Gastroesophageal sphincter (tissue), 3 donors: ENCODE data around the gene CYSTM1.

Experiments
- EP300 ChIP-seq: sonication (generic); formaldehyde crosslinking; IDR thresholded peaks from one replicate; pipeline ENCODE4 v1.6.1; 2017; ENCODE audit warnings: antibody characterized with exemption, mild to moderate bottlenecking
- POLR2A ChIP-seq, 2 donors: fragments of 450-650 bp; IDR thresholded peaks; one replicate each; pipeline ENCODE4 v1.6.1; 2017; ENCODE audit warnings: antibody characterized with exemption in 2 of 2, mild to moderate bottlenecking in 2 of 2, moderate library complexity in 1 of 2
- POLR2AphosphoS5 ChIP-seq: sonication (generic); formaldehyde crosslinking; IDR thresholded peaks from one replicate; pipeline ENCODE4 v1.6.1; 2017; ENCODE audit warnings: antibody characterized with exemption
- TF ChIP-seq, protein P1 (sequence below), 4 experiments: fragments of 200-600 bp in 2 of 4; fragments of 450-650 bp in 2 of 4; sonication (generic) in 1 of 4; IDR thresholded peaks; one replicate each; pipeline ENCODE4 v1.5.1; 2017 to 2019; ENCODE audit warnings: antibody characterized with exemption in 4 of 4, mild to moderate bottlenecking in 2 of 4, moderate library complexity in 2 of 4

DNA sequence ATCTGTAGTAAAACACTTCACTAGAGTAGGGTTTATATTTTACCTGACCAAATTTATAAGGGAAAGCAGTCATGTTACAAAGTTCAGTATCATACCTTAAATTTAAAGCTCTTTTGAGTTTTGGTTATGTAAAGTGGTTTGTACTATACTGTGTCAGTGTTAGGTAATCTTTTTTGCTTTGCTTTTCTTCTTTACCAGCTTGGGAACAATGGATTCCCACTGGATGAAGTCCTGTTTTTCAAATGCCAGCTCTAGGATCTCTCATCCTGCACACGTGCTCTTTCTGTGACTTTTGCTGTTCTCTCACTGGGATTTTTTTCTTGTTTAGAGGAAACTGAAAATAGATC is 15.9 kb downstream of the CYSTM1 start:
- TF ChIP-seq, protein P1, sequence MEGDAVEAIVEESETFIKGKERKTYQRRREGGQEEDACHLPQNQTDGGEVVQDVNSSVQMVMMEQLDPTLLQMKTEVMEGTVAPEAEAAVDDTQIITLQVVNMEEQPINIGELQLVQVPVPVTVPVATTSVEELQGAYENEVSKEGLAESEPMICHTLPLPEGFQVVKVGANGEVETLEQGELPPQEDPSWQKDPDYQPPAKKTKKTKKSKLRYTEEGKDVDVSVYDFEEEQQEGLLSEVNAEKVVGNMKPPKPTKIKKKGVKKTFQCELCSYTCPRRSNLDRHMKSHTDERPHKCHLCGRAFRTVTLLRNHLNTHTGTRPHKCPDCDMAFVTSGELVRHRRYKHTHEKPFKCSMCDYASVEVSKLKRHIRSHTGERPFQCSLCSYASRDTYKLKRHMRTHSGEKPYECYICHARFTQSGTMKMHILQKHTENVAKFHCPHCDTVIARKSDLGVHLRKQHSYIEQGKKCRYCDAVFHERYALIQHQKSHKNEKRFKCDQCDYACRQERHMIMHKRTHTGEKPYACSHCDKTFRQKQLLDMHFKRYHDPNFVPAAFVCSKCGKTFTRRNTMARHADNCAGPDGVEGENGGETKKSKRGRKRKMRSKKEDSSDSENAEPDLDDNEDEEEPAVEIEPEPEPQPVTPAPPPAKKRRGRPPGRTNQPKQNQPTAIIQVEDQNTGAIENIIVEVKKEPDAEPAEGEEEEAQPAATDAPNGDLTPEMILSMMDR (IDR thresholded peaks at IDR 0.05): no peak
- TF ChIP-seq POLR2A (IDR thresholded peaks at IDR 0.05): no peak
- TF ChIP-seq POLR2AphosphoS5: no peak
- TF ChIP-seq EP300: no peak
